K562 (cell line): ENCODE measurements around the gene TBATA. TPM values are rescaled to one million over a fixed set of nuclear protein-coding genes. Genes with fewer than 3 reads are reported as not detected.

ENCODE experiments used
- ATAC-seq: fragments of 200-7000 bp; cut with Tn5 transposase; 3 replicates; pipeline ENCODE4 v1.9.1; 2020; ENCODE audit warnings: moderate library complexity
- BruUV-seq: library from RNA; stranded (reverse); fragments of 400-500 nt; replicated peaks from 2 replicates; lab custom pipeline; 2021; lab: Mats Ljungman, UMichigan
- CTCF ChIA-PET: fragments of 300-600 bp; formaldehyde crosslinking; extraction: SDS; loops from one replicate; lab custom pipeline; 2021; ENCODE audit warnings: low intra/inter-chr PET ratio; lab: Yijun Ruan, JAX
- POLR2A ChIA-PET: fragments of 300-600, 350-650 bp; sonication (Branson Sonifier 250); formaldehyde crosslinking; extraction: SDS; loops from one replicate; lab custom pipeline; 2021; ENCODE audit warnings: antibody characterized with exemption, inconsistent platforms; lab: Yijun Ruan, JAX
- DNase-seq, 4 experiments: peaks; one replicate each; pipeline versions ENCODE4 v3.0.0 to v3.0.0-alpha.2; 2011 to 2018; ENCODE audit warnings: low spot score in 3 of 4, mixed read lengths in 3 of 4; ENCODE audit errors: extremely low read depth in 1 of 4
- FAIRE-seq: peaks from 2 replicates; lab custom pipeline; 2011; peaks lifted over from hg19 to GRCh38; lab: Jason Lieb, UNC
- H2AFZ ChIP-seq: 2 replicates; pipeline ENCODE4 v1.6.0; 2011; ENCODE audit warnings: low read depth, low read length, control low read depth, inconsistent platforms
- H3K27ac ChIP-seq: fragments of 200-600 bp; 3 replicates; pipeline ENCODE4 v1.8.0; 2011; ENCODE audit warnings: low read depth, mild to moderate bottlenecking, control low read depth, inconsistent platforms, low read length, moderate library complexity, mixed read lengths; ENCODE audit errors: extremely low read depth
- H3K27me3 ChIP-seq, 2 experiments: fragments of 300-600 bp in 1 of 2; 2 replicates in 1 of 2; 3 replicates in 1 of 2; pipeline versions ENCODE4 v1.6.0 to v1.8.0; 2011; ENCODE audit warnings: inconsistent platforms in 2 of 2, low read length in 2 of 2, mild to moderate bottlenecking in 1 of 2, mixed read lengths in 1 of 2, moderate library complexity in 1 of 2; ENCODE audit not compliant: control insufficient read depth in 2 of 2, insufficient read depth in 2 of 2
- H3K36me3 ChIP-seq: fragments of 300-600 bp; 3 replicates; pipeline ENCODE4 v1.8.0; 2011; ENCODE audit warnings: mild to moderate bottlenecking, low read length, inconsistent platforms; ENCODE audit not compliant: control insufficient read depth, insufficient read depth
- H3K4me1 ChIP-seq, 2 experiments: fragments of 200-600 bp in 1 of 2; replicated peaks in 1 of 2; 2 replicates in 1 of 2; 3 replicates in 1 of 2; pipeline versions ENCODE4 v1.5.1 to v1.8.0; 2011; ENCODE audit warnings: inconsistent platforms in 2 of 2, low read length in 2 of 2, mild to moderate bottlenecking in 1 of 2, mixed read lengths in 1 of 2, moderate library complexity in 1 of 2; ENCODE audit not compliant: control insufficient read depth in 2 of 2, insufficient read depth in 2 of 2
- H3K4me2 ChIP-seq: 2 replicates; pipeline ENCODE4 v1.6.1; 2011; ENCODE audit warnings: low read length, control low read depth, inconsistent platforms, mixed read lengths; ENCODE audit not compliant: insufficient read depth
- H3K4me3 ChIP-seq: fragments of 200-600 bp; sonication (generic), shearing (Covaris generic); 2 replicates; pipeline ENCODE4 v1.5.1; 2016; ENCODE audit warnings: control low read depth, inconsistent platforms
- H3K79me2 ChIP-seq: fragments of 200-600 bp; 3 replicates; pipeline ENCODE4 v1.8.0; 2011; ENCODE audit warnings: low read length, inconsistent platforms; ENCODE audit not compliant: control insufficient read depth, insufficient read depth
- H3K9ac ChIP-seq, 2 experiments: 2 replicates each; pipeline versions ENCODE4 v1.6.0 to v1.6.1; 2011; ENCODE audit warnings: low read depth in 2 of 2, low read length in 2 of 2, control low read depth in 1 of 2, inconsistent platforms in 1 of 2, mild to moderate bottlenecking in 1 of 2, mixed read lengths in 1 of 2; ENCODE audit not compliant: insufficient read depth in 1 of 2
- H3K9me1 ChIP-seq: one replicate; pipeline ENCODE4 v1.6.0; 2011; ENCODE audit warnings: inconsistent platforms, mild to moderate bottlenecking, low read length, moderate library complexity; ENCODE audit not compliant: control insufficient read depth, insufficient read depth
- H3K9me3 ChIP-seq: replicated peaks from 2 replicates; pipeline ENCODE4 v1.5.1; 2011; ENCODE audit warnings: low read depth, low read length, inconsistent platforms; ENCODE audit not compliant: control insufficient read depth, insufficient read depth
- H4K20me1 ChIP-seq: replicated peaks from 2 replicates; pipeline ENCODE4 v1.6.1; 2011; ENCODE audit warnings: low read length, inconsistent platforms, mixed read lengths; ENCODE audit not compliant: control insufficient read depth, insufficient read depth
- ARID3B ChIP-seq: fragments of 250-450 bp; sonication (Bioruptor Pico); IDR thresholded peaks from 2 replicates; pipeline ENCODE4 v1.4.0; 2020; ENCODE audit warnings: borderline replicate concordance
- ARNT ChIP-seq, 2 experiments: fragments of 450-650 bp; IDR thresholded peaks; 2 replicates each; pipeline ENCODE4 v1.6.1; 2016; ENCODE audit warnings: mild to moderate bottlenecking in 1 of 2
- CCNT2 ChIP-seq: IDR thresholded peaks from 2 replicates; pipeline ENCODE4 v1.6.1; 2011; ENCODE audit warnings: borderline replicate concordance, low read depth, mild to moderate bottlenecking, moderate library complexity, mixed read lengths, low read length; ENCODE audit not compliant: insufficient read length; ENCODE audit errors: extremely low read depth
- FOSL1 ChIP-seq: fragments of 200-800 bp; sonication (Bioruptor generic); conservative IDR thresholded peaks from 2 replicates; pipeline ENCODE4 v1.6.1; 2016; ENCODE audit warnings: missing genetic modification characterization, missing compliant biosample characterization
- HOXB6 ChIP-seq: fragments of 250-450 bp; sonication (Bioruptor Pico); IDR thresholded peaks from 2 replicates; pipeline ENCODE4 v1.5.1; 2022; ENCODE audit warnings: mild to moderate bottlenecking, borderline replicate concordance
- KLF13 ChIP-seq: fragments of 450-650 bp; IDR thresholded peaks from 2 replicates; pipeline ENCODE4 v1.6.1; 2016; ENCODE audit warnings: missing genetic modification characterization, low read depth, mild to moderate bottlenecking, missing compliant biosample characterization, moderate library complexity, borderline replicate concordance
- MBD1 ChIP-seq: fragments of 250-450 bp; sonication (Bioruptor Pico); IDR thresholded peaks from 2 replicates; pipeline ENCODE4 v1.8.0; 2022; ENCODE audit warnings: inconsistent platforms
- NUFIP1 ChIP-seq: fragments of 450-650 bp; IDR thresholded peaks from 2 replicates; pipeline ENCODE4 v1.6.1; 2018; ENCODE audit not compliant: partially characterized antibody
- POLR3G ChIP-seq: IDR thresholded peaks from 2 replicates; pipeline ENCODE4 v1.6.1; 2011; ENCODE audit not compliant: insufficient read length, insufficient replicate concordance; ENCODE audit errors: extremely low read depth
- SUPT5H ChIP-seq: fragments of 450-650 bp; IDR thresholded peaks from 2 replicates; pipeline ENCODE4 v1.6.1; 2016
- ZC3H4 ChIP-seq: sonication (generic); formaldehyde crosslinking; IDR thresholded peaks from 2 replicates; pipeline ENCODE4 v1.9.0; 2021; ENCODE audit warnings: missing genetic modification reagents, borderline replicate concordance
- ZNF140 ChIP-seq: fragments of 250-450 bp; sonication (Bioruptor Pico); IDR thresholded peaks from 2 replicates; pipeline ENCODE4 v1.8.0; 2021; ENCODE audit warnings: moderate library complexity, mild to moderate bottlenecking, inconsistent platforms
- WGBS: fragments of 100-300 bp; shearing (Covaris generic); methylation state at CpG from one replicate; pipeline ENCODE4 v1.1.6; 2016; ENCODE audit warnings: low coverage, mixed read lengths; ENCODE audit not compliant: insufficient coverage; ENCODE audit errors: missing lambda C conversion rate; 5-methylcytosine and 5-hydroxymethylcytosine counted together
- in situ Hi-C: fragments of 300-500 bp; cut with MboI; formaldehyde crosslinking; loops from 4 replicates; pipeline ENCODE4 v1.15.0; 2018; ENCODE audit warnings: inconsistent platforms, mixed read lengths
- intact Hi-C: fragments of 100-400 bp; cut with micrococcal nuclease; formaldehyde crosslinking; loops from 2 replicates; pipeline ENCODE4 v1.14.2; 2022
- polyA plus RNA-seq, 8 experiments: library from polyadenylated mRNA; depleted of rRNA in 4 of 8; stranded (reverse) in 5 of 8; unstranded in 3 of 8; fragments of >200 nt; fragmentation: Nextera tagmentation in 2 of 8; fragmentation: Illumina TruSeq in 1 of 8; extraction: Ambion mirVana in 2 of 8; extraction: Trizol in 1 of 8; gene quantifications; 2 replicates each; pipeline versions ENCODE4 v1.2.1 to v1.2.3, GENCODE V29; 2011 to 2014; ENCODE audit warnings: inconsistent platforms in 1 of 8, missing spikeins in 1 of 8
- total RNA-seq, 7 experiments: library from RNA; depleted of rRNA in 6 of 7; stranded (reverse); fragments of >200 nt in 6 of 7; fragmentation: Illumina TruSeq in 2 of 7; extraction: Trizol in 2 of 7; gene quantifications; 2 replicates each; pipeline versions ENCODE4 v1.2.1 to v1.2.3, GENCODE V29; 2011 to 2021; ENCODE audit warnings: low replicate concordance in 1 of 7

TBATA gene
- total and polyA plus RNA-seq, 9 of the 15 experiments (the other 6 are each of a cell fraction or from before 2014, with no cell fraction given) = not detected

GRCh38 chr10:70784471-70784870, 706 bp downstream of the TBATA start:
- H3K4me2 ChIP-seq = no peak overlapping the region
- TF ChIP-seq ARNT (IDR thresholded peaks at IDR 0.05) = 0 out of 4 replicates have a peak, but pooled peaks of 1 of the 2 experiments have one; percentile 36
- no peak for TF ChIP-seq CCNT2
- TF ChIP-seq ZC3H4 = no peak
- TF ChIP-seq SUPT5H = no peak
- TF ChIP-seq ARID3B (CRISPR knock-in tag) = no peak
- TF ChIP-seq HOXB6 (CRISPR knock-in tag) = no peak
- no peak for TF ChIP-seq NUFIP1
- TF ChIP-seq ZNF140 = no peak
- no peak for TF ChIP-seq KLF13 (tag)
- 0 out of 2 replicates have a peak, but pooled peaks have one; percentile 53 for TF ChIP-seq FOSL1
- TF ChIP-seq MBD1 (CRISPR knock-in tag) = no peak
- TF ChIP-seq POLR3G = no peak
- no peaks in the 10 kb centered on the region for H3K36me3 ChIP-seq
- H3K27ac ChIP-seq = no peak overlapping the region
- peaks cover 7 to 8% of the 10 kb centered on the region in 2 experiments; a peak in 4 of 5 replicates for H3K27me3 ChIP-seq
- WGBS = 24% methylated on average over 2 of the region's 2 CpGs
- H3K4me3 ChIP-seq = no peak overlapping the region
- FAIRE-seq (no peak), ATAC-seq (no peak), DNase-seq (no peak)
- POLR2A ChIA-PET = no interaction called here
- intact Hi-C loops = no loop called here
- H3K4me1 ChIP-seq = peaks cover 9 to 12% of the 10 kb centered on the region in 2 experiments; a peak in 4 of 5 replicates
- H2AFZ ChIP-seq = no peak overlapping the region
- no peaks in the 10 kb centered on the region for H3K9me3 ChIP-seq
- no peaks in the 10 kb centered on the region for H4K20me1 ChIP-seq
- BruUV-seq = no TSS peak
- H3K9me1 ChIP-seq = no peaks in the 10 kb centered on the region
- CTCF ChIA-PET = no interaction called here
- H3K9ac ChIP-seq = no peak overlapping the region
- in situ Hi-C loops = no loop called here
- no peaks in the 10 kb centered on the region for H3K79me2 ChIP-seq
